Left lobe of liver (tissue), 2 donors: ENCODE measurements around the gene SH3GL1. TPM values are rescaled to one million over a fixed set of nuclear protein-coding genes. Genes with fewer than 3 reads are reported as not detected.

Experiments used
- ATAC-seq: fragments of 200-7000 bp; cut with Tn5 transposase; one replicate; pipeline ENCODE4 v1.9.1; 2020; ENCODE audit warnings: mild to moderate bottlenecking, moderate library complexity
- DNase-seq: peaks from one replicate; pipeline ENCODE4 v3.0.0-alpha.2; 2020; ENCODE audit warnings: low spot score
- total RNA-seq: library from RNA; stranded (reverse); gene quantifications from one replicate; pipeline ENCODE4 v1.2.1, GENCODE V29; 2021
- donor health status: DM: no; HTN: no; CAD: no; lungs with moderate emphysema.
- donor health status: DM: no; HTN: yes; CAD: no.

Gene SH3GL1
- 30.2 TPM for total RNA-seq

DNA sequence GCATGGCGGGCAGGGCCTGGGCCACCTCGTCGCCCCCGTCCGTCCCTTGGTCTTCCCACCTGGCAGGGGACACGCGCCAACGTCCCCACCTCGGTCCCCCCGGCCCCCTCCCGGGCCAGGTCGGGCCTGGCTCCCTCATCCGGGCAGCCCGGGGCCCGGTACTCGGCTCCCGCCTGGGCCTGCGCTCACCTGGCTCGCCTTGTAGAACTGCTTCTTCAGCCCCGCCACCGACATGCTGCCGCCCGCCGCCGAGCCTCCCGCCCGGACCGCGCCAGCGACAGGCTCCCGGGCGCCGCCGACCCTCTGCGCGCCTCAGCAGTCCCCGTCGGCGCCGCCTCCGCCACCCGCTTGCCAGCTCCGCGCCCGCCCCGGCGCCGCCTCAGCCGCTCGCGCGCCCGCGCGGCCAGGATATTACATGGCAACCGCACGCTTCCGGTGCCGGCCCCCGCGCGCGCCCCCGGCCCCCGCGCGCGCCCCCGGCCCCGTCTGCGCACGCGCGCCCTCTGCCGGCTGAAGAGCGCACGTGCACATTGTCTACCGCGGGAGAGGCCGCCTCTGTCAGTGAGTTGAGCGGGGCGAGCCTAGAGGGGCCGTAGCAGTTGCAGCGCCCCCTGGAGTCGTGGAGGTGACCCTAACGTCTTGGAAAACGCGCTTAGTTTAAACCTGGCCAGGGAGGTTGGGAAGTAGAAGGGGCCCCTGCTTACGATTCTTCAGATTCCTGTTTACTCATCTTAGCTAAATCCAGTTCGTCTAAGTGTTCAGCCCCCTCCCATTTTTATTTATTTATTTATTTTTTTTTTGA lies at the start of gene SH3GL1:
SH3GL1 (minus strand) TSS at position 413 of the 802 bp plus-strand sequence; CDS start at position 234, 179 bp downstream.
- peak; percentile 78 for ATAC-seq
- peak; percentile 92 for DNase-seq

DNA sequence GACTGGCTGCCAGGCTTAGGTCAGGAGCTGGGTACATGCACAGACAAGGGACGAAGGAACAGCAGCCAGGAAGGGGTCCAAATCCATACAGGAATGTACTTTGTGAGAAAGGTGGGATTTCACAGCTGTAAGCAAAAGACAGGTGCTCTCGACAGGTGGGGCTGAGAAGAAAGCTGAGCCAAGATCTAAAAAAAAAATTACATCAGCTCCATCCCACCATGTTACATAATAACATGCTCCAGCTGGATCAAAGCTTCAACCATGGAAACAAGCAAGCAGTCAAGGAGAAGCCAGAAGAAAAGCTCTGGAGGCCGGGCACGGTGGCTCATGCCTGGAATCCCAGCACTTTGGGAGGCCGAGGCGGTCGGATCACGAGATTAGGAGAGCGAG lies 49.3 kb upstream of the SH3GL1 start:
- ATAC-seq, result no peak

GRCh38 chr19:4449022-4449638 lies 48.8 kb upstream of the SH3GL1 start:
- peak; percentile 83 for ATAC-seq
- DNase-seq, result peak; percentile 95

More for the DNA sequence above, 49.3 kb upstream of the SH3GL1 start:
- DNase-seq, result no peak

DNA sequence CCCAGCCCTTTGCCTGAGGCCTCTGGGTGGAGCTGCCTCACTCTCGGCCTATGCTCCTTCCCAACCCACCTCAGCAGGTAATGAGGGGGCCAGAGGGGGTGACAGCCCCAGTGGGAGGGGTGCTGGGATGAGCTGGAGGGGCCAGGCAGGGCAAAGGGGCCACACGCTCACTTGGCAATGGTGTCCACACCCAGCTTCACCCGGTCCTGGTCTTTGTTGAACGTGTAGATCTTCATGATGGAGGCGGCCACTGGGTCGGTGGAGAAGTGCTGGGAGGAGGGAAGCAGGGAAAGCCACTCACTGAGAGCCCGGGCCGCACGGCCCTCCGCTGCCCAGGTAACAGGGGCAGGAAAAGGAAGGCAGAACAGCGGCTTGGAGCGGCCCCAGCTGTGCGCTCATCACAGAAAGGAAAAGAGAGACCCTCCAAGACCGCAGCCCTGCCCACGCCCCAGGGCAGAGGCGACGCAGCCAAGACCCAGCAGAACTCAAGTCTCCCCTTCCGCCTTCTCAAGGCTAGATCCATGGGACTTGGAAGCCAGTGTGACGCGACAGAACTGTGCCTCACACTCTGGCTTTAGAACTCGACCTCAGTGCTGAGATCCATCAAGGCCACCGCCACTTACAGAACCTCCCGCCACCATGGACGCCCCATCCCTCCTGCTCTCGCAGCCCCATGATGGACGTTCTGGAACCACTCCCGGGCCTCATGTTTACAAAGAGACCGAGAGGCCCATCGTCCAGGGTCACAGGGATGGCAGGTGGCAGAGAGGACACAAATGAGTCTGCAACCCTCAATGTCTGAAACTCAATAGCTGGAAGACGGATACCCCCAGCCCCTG lies 48.0 kb upstream of the SH3GL1 start:
- ATAC-seq, result peak; percentile 67
- peak; percentile 79 for DNase-seq

DNA sequence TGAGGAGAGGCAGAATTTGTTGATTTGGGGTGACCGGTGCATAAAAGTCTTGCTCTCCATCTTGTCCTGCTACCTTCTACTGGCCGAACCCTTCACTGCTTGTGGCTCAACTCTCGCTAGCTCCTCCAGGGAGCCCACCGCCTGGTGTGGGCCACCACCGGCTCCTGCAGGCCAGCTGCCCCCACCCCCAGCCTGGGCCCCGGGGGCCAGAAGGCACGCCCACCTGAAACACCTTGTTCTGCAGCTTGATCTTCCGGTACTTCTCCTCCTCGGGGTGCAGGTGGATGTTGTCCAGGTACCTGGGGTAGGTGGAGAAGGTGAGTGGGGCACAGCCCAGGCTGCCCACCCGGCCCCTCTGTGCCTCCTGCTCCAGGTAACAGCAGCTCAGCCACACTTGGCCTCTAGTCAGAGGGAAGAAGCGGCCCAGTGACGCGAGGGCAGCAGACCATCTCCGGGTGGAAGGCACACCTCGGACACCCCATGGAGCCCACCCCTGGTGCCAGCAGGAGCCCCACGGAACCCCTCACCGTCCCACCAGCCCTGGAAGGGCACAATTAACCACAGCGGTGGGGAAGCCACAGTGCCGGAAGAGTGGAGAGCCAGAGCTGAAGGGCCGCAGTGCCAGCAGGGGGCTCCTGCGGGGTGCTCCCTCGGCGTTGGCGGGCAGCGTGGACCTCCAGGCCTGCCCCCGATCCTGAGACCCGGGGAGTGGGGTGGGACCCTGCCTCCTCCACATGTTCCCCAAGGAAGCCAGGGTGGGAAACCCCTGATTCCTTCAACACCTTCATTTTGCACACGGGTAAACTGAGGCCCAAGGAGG lies 47.2 kb upstream of the SH3GL1 start:
- ATAC-seq (no peak), DNase-seq (no peak)

- DNase-seq, result no peak
- ATAC-seq, result no peak
Observed at GRCh38 chr19:4446704-4447200, 46.4 kb upstream of the SH3GL1 start.

DNA sequence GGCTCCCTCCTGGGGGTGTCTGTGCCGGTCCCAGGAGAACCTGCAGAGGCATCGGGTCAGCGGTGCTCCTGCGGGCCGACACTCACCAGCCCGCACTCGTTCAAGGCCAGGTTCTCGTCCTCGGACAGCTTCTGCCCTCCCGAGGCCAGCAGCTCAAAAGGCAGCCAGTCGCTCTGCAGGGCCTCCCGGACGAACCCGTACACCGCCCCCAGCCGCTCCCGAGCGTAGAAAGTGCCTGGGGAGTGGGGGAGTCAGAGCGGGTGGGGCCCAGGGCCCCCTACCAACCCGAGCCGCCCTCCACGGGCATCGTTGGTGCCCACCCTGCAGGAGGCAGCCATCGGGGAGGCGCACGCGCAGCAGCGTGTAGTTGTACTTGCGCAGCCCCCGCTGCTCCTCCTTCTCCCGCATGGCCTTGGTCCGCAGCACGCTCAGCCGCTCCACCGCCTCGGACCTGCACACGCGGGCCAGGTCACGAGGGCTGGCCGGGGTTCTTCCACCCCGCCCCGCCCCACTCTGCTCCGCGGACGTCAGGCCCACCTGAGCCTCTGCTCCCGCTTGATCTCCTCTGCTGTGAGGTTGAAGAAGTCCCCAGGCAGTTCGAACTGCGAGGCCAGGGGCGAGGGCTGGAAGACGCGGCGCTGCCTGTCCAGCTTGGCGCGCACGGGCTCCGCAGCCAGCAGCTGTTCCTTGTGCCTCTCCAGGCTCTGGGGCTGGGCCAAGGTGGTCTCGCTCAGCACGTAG lies 45.8 kb upstream of the SH3GL1 start:
- ATAC-seq, result no peak
- DNase-seq, result no peak

DNA sequence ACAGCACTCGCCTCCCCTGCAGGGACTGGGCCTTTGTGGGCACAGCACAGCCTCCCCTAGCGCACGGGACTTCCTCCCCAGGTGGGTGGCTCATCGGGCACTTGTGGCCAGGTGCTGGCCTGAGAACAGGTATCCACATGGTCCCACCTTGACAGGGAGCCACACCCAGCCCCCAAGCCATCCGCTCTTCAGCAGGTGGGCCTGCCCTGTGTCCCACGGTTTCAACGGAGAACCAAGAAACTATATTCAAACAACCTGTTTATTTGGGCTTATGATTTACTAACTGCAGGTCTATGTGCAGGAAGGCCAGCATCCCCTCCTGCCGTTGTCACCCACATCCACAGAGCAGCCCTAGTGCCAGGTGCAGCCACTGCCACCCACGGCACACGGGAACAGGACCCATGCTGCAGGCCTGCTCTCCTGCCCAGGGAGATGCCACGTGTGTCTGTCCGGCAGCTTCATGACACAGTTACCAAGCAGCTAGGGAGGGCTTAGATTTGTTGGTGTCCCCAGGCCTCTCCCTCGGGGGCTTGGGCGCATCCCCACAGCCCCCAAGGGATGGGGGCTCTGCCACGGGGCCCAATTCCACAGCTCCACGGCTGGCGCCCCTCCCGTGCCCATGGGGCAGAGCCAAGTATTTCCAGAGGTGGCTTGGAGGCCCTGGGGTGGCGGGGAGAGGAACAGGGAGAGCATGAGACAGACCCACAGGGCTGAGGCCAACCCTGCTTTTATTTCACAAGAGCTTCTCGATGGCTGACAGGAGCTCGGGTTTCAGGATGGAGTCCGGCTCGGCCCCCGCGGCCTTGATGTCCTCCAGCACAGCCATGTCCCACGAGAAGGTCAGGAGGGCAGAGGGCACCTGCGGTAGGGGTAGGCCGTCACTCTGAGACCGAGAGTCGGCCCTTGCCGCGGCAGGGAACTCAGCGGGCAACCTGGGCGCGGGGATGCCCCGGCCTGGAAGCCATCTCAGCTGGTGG lies 44.7 kb upstream of the SH3GL1 start:
- ATAC-seq (no peak), DNase-seq (no peak)

GRCh38 chr19:4443966-4444764 lies 43.8 kb upstream of the SH3GL1 start:
- no peak for ATAC-seq
- DNase-seq, result no peak

DNA sequence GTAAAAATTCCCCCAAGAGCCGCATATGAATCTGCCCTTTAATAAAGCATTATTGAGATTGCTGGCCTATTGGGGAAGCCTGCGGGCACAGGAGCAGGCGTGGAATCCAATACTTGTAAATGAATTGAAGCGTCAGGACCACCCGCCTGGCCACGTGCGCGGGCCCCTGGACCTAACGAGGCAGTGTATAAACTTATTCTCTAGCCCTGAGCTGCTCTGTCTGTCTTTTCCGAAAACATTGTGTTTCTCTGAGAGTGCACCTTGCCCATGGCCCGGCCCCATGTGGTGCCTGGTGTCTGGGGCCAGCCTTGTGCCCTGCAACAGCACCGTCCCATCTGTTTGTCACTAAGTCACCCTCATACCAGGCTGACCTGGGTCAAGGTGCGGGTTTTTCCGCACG lies 42.8 kb upstream of the SH3GL1 start:
- no peak for DNase-seq
- ATAC-seq, result no peak

GRCh38 chr19:4442819-4443146 lies 42.4 kb upstream of the SH3GL1 start:
- DNase-seq, result no peak
- no peak for ATAC-seq

DNA sequence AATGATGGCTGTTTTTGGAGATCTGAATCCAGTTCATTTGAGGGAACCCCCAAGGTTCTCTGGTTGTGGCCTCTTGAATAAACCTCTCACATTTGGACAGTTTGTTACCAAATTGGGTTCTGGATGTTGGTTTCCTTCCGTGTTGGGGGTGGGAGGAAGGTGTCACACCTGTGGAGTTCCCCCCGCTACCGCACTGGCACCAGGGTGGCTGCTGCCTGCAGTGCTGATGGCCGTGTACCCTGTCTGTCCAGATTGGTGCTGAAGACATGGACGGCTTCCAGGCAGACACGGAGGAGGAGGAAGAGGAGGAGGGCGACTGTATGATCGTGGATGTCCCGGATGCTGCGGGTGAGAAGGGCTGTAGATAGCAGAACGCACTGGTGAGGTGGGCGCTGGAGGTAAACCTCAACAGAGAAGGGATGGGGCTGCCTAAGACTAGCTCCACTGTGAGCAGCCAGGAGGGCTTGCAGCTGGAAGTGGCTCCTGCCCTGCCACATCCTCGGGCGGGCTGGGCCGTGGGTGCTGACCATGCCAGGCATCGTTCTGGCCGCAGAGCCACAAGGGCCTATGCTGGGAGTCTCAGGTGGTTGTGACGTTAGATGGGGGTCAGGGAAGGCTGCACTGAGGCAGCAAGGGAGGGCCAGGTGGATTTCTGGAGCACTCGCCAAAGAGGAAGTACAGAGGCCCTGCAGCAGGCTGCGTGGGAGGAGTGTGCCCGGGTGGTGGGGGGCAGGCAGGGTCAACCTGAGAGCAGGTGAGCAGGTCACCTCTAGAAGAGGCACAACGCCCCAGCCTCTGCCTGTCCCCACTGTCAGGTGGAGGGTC lies 41.9 kb upstream of the SH3GL1 start:
- no peak for ATAC-seq
- DNase-seq, result no peak

DNA sequence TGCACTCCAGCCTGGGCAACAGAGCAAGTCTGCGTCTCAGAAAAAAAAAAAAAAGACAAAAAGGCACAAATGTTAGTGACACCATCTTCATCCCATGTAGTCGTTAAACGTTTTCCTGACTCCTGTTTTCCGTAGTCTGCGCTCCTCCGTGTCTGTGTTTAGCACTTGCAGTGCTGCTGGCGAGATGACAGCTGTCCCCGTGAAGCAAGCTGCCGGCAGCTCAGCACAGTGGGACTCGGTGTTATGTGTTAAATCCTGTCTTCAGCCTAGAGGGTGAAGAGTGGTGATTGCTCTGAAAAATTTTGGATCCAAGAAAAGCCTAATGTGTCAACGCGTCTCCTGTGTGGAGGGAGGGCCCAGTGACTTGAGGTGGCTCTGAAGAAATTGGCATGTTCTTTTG lies 38.9 kb upstream of the SH3GL1 start:
- ATAC-seq, result no peak
- DNase-seq, result no peak

DNA sequence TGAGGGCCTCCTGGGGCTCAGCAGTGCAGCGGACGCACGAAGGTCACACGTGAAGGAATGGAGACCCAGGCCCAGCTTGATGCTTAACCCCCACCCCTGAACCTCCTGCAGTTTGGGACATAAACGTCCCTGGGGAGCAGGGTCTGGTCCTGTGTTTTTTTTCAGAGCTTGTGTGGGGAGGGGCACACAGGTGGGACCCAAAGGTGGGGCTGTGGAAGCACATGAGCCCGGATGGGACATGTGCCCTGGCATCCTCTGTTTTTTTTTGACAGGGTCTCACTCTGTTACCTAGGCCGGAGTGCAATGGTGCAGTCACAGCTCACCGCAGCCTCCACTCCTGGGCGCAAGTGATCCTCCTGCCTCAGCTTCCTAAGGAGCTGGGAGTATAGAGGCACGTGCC lies 36.8 kb upstream of the SH3GL1 start:
- no peak for ATAC-seq
- DNase-seq, result no peak

- ATAC-seq (no peak), DNase-seq (no peak)
Observed at GRCh38 chr19:4436231-4436630, 35.9 kb upstream of the SH3GL1 start.

GRCh38 chr19:4434391-4434790 lies 34.0 kb upstream of the SH3GL1 start:
- DNase-seq (no peak), ATAC-seq (no peak)

GRCh38 chr19:4432918-4433506 lies 32.7 kb upstream of the SH3GL1 start:
- ATAC-seq (no peak), DNase-seq (no peak)
